Lung (tissue), 12 donors: ENCODE results near the gene SHF. TPM values are rescaled to one million over a fixed set of nuclear protein-coding genes. Genes with fewer than 3 reads are reported as not detected.

Experiments used
- ATAC-seq: fragments of 200-7000 bp; cut with Tn5 transposase; one replicate; pipeline ENCODE4 v1.9.1; 2020; ENCODE audit warnings: moderate number of reproducible peaks; ENCODE audit not compliant: insufficient read depth, low FRiP score
- DNase-seq, 3 donors: peaks; one replicate each; pipeline ENCODE4 v3.0.0-alpha.2; 2013 to 2017
- H3K27ac ChIP-seq, 2 donors: one replicate each; pipeline ENCODE4 v1.5.1; 2013; ENCODE audit warnings: mild to moderate bottlenecking in 2 of 2, moderate library complexity in 2 of 2, control low read depth in 1 of 2, inconsistent platforms in 1 of 2, low read depth in 1 of 2, low read length in 1 of 2
- H3K27me3 ChIP-seq, 3 donors: one replicate each; pipeline ENCODE4 v1.5.1; 2013; ENCODE audit warnings: low read length in 2 of 3; ENCODE audit not compliant: control insufficient read depth in 3 of 3, insufficient read depth in 3 of 3
- H3K36me3 ChIP-seq, 4 donors: one replicate each; pipeline ENCODE4 v1.5.1; 2013; ENCODE audit warnings: low read length in 4 of 4, mild to moderate bottlenecking in 1 of 4, moderate library complexity in 1 of 4; ENCODE audit not compliant: control insufficient read depth in 4 of 4, insufficient read depth in 4 of 4
- H3K4me1 ChIP-seq, 5 donors: one replicate each; pipeline ENCODE4 v1.5.1; 2013; ENCODE audit warnings: low read length in 5 of 5, mild to moderate bottlenecking in 2 of 5, moderate library complexity in 1 of 5; ENCODE audit not compliant: control insufficient read depth in 5 of 5, insufficient read depth in 5 of 5
- H3K4me3 ChIP-seq: one replicate; pipeline ENCODE4 v1.5.1; 2013; ENCODE audit warnings: mild to moderate bottlenecking, control low read depth, moderate library complexity
- H3K9ac ChIP-seq, 2 donors: one replicate each; pipeline ENCODE4 v1.5.1; 2013; ENCODE audit warnings: low read length in 2 of 2, control low read depth in 1 of 2; ENCODE audit not compliant: insufficient read depth in 1 of 2
- H3K9me3 ChIP-seq, 4 donors: one replicate each; pipeline ENCODE4 v1.5.1; 2013; ENCODE audit warnings: low read length in 3 of 4, mild to moderate bottlenecking in 1 of 4, moderate library complexity in 1 of 4; ENCODE audit not compliant: control insufficient read depth in 4 of 4, insufficient read depth in 3 of 4
- CTCF ChIP-seq: IDR thresholded peaks from 2 replicates; pipeline ENCODE4 v1.5.1; 2012; ENCODE audit warnings: mild to moderate bottlenecking; ENCODE audit errors: control extremely low read depth, extremely low read depth
- WGBS, 2 donors: extraction: QIAGEN DNeasy Blood & Tissue Kit; methylation state at CpG; one replicate each; pipeline ENCODE4 v1.1.7; 2013; 5-methylcytosine and 5-hydroxymethylcytosine counted together
- polyA plus RNA-seq, 2 donors: library from polyadenylated mRNA; stranded (reverse); fragments of 200-250 nt; gene quantifications; one replicate each; pipeline ENCODE4 v1.2.1, GENCODE V29; 2013
- total RNA-seq, 2 donors: library from RNA; depleted of rRNA in 1 of 2; stranded (reverse); fragments of >200 nt in 1 of 2; gene quantifications; one replicate each; pipeline ENCODE4 v1.2.1, GENCODE V29; 2014 to 2021
- donor health status: control.
- donor health status: control.
- donor health status: Bipolar disorder and iron deficiency.
- donor health status: healthy.
- donor health status: DM: yes; HTN: yes; CAD: no.

The SHF gene
- total and polyA plus RNA-seq, 4 donors: 1.9 to 15.9 (median 4.0) TPM

GRCh38 chr15:45221967-45222366 is 34.2 kb upstream of the SHF start:
- Histone ChIP-seq H3K27ac (no peak overlapping the region), H3K9ac (no peak overlapping the region), H3K9me3 (no peaks in the 10 kb centered on the region), H3K4me3 (no peak overlapping the region), H3K27me3 (no peaks in the 10 kb centered on the region), H3K4me1 (no peaks in the 10 kb centered on the region), H3K36me3 (no peaks in the 10 kb centered on the region)
- 78 to 82% methylated on average over 4 of the region's 4 CpGs for WGBS, 2 donors
- no peak for DNase-seq
- TF ChIP-seq CTCF: no peak
- ATAC-seq: no peak

DNA sequence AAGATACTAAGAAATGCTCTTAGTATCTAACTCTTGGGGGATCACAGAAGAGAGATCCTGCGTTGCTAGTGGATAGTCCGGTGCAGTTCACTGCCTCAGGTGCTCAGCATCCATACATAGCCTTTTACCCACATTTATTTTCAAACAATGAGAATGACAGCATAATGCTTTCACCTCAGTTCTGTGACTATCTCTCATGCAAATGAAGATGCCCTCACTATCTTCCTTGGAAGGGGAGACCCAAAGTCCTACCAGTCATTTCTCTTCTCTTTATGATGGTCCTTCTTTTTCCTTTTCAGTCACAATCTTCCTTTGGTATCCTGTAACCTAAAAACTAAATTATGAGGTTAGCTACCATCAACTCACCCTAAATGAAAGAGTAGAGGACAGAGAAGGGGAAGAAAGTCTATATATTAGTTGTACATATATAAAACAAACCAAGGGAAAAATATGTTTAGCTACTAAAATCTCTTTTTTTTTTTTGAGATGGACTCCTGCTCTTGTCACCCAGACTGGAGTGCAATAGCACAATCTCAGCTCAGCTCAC is 33.4 kb upstream of the SHF start:
- Histone ChIP-seq H3K27ac (no peak overlapping the region), H3K4me3 (no peak overlapping the region), H3K4me1 (no peaks in the 10 kb centered on the region), H3K27me3 (no peaks in the 10 kb centered on the region), H3K9ac (no peak overlapping the region), H3K9me3 (no peaks in the 10 kb centered on the region), H3K36me3 (no peaks in the 10 kb centered on the region)
- 95 to 96% methylated on average over 2 of the region's 2 CpGs for WGBS, 2 donors
- TF ChIP-seq CTCF: no peak
- ATAC-seq (no peak), DNase-seq (no peak)

DNA sequence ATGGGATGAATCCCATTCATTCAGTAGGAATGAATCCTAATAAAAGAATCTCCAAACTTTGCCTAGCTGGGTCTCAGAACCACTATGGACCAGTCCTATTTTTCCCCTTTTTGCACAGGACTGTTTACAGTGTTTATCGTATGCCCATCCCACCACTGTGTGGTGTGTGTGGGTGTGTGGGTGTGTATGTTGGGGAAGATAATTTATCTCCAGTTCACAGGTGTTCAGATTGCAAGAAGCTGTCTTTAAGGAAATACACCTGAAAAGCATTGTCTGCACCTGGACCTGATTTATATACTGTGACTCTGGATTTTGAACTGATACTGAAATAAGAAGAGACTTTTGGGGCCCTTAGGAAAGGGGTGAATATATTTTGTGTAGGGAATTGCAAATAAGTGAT is 24.7 kb upstream of the SHF start:
- H3K36me3 ChIP-seq: no peaks in the 10 kb centered on the region
- H3K9me3 ChIP-seq: no peaks in the 10 kb centered on the region
- H3K4me3 ChIP-seq: no peak overlapping the region
- DNase-seq (no peak), ATAC-seq (no peak)
- H3K27ac ChIP-seq: no peak overlapping the region
- no peak for TF ChIP-seq CTCF
- H3K27me3 ChIP-seq: peaks cover 0 to 2% (median 0%) of the 10 kb centered on the region in 3 donors
- 86 to 91% methylated on average over 1 of the region's 1 CpG for WGBS, 2 donors
- no peaks in the 10 kb centered on the region for H3K4me1 ChIP-seq
- H3K9ac ChIP-seq: no peak overlapping the region

DNA sequence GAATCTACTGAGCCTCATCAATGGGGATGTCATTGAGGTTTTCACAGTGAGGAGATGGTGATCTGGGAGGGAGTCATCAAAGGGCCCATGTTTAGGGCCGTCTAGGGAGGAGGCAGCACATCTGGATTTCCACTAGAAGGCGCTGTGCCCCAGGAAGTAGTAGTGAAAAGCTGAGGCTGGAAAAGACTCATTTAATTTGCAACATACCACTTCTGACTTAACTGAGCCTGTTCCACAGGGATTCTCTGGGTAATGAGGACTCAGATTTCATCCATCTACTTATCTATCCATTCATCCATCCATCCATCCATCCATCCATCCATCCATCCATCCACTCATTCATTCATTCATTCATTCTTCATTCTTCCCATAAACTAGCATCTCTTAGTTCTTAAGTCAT is 17.4 kb upstream of the SHF start:
- Histone ChIP-seq H3K36me3 (no peaks in the 10 kb centered on the region), H3K27ac (no peak overlapping the region), H3K4me1 (peaks cover 0 to under 1% (median 0%) of the 10 kb centered on the region in 5 donors), H3K4me3 (no peak overlapping the region), H3K9me3 (no peaks in the 10 kb centered on the region), H3K9ac (no peak overlapping the region), H3K27me3 (no peaks in the 10 kb centered on the region)
- DNase-seq: peak; percentile 62 to 65 (median 63)
- TF ChIP-seq CTCF: peak; percentile 45
- ATAC-seq: no peak
- WGBS, 2 donors: 0 to 5% methylated on average over 2 of the region's 2 CpGs
